Loucy (cell line): ENCODE results near the gene FXYD6.

Experiments
- H2AFZ ChIP-seq: fragments of 200-600 bp; sonication (generic); 2 replicates; pipeline ENCODE4 v1.6.0; 2016; ENCODE audit warnings: antibody characterized with exemption, mild to moderate bottlenecking, low read length, moderate library complexity
- H3F3A ChIP-seq: fragments of 200-600 bp; 2 replicates; pipeline ENCODE4 v1.6.0; 2016; ENCODE audit warnings: antibody characterized with exemption, low read depth, mild to moderate bottlenecking
- H3K27me3 ChIP-seq: fragments of 200-600 bp; sonication (generic); 2 replicates; pipeline ENCODE4 v1.6.1; 2014; ENCODE audit warnings: low read length, mild to moderate bottlenecking; ENCODE audit not compliant: insufficient read depth, poor library complexity, severe bottlenecking
- H3K36me3 ChIP-seq: fragments of 200-600 bp; sonication (generic); 2 replicates; pipeline ENCODE4 v1.6.1; 2016; ENCODE audit warnings: low read length; ENCODE audit not compliant: insufficient read depth
- H3K4me1 ChIP-seq: fragments of 200-600 bp; sonication (generic); 2 replicates; pipeline ENCODE4 v1.5.1; 2014; ENCODE audit warnings: low read length, mild to moderate bottlenecking; ENCODE audit not compliant: insufficient read depth, poor library complexity, severe bottlenecking
- H3K4me2 ChIP-seq: fragments of 200-600 bp; sonication (generic); 2 replicates; pipeline ENCODE4 v1.6.0; 2014; ENCODE audit warnings: antibody characterized with exemption, low read length, low read depth, mild to moderate bottlenecking; ENCODE audit not compliant: poor library complexity, severe bottlenecking
- H3K4me3 ChIP-seq: fragments of 200-600 bp; sonication (generic); 2 replicates; pipeline ENCODE4 v1.5.1; 2014; ENCODE audit warnings: low read length, mild to moderate bottlenecking, mixed read lengths; ENCODE audit not compliant: poor library complexity, severe bottlenecking
- H3K79me2 ChIP-seq: fragments of 200-600 bp; sonication (generic); 2 replicates; pipeline ENCODE4 v1.6.1; 2014; ENCODE audit warnings: low read length; ENCODE audit not compliant: insufficient read depth
- H3K9ac ChIP-seq: fragments of 200-600 bp; sonication (generic); 2 replicates; pipeline ENCODE4 v1.6.0; 2014; ENCODE audit warnings: mild to moderate bottlenecking, low read depth, low read length, moderate library complexity; ENCODE audit not compliant: poor library complexity, severe bottlenecking
- H3K9me2 ChIP-seq: fragments of 200-600 bp; sonication (generic); replicated peaks from 2 replicates; pipeline ENCODE4 v1.6.1; 2016; ENCODE audit warnings: low read depth, low read length, mixed read lengths
- H3K9me3 ChIP-seq: fragments of 200-600 bp; sonication (generic); 2 replicates; pipeline ENCODE4 v1.6.1; 2014; ENCODE audit warnings: mild to moderate bottlenecking, antibody characterized with exemption, low read length, low read depth; ENCODE audit not compliant: insufficient read depth
- H4K20me1 ChIP-seq: fragments of 200-600 bp; sonication (generic); 2 replicates; pipeline ENCODE4 v1.6.0; 2014; ENCODE audit warnings: antibody characterized with exemption, low read length, mild to moderate bottlenecking; ENCODE audit not compliant: insufficient read depth, poor library complexity, severe bottlenecking
- EZH2phosphoT487 ChIP-seq: fragments of 200-600 bp; IDR thresholded peaks from 2 replicates; pipeline ENCODE4 v1.6.1; 2018; ENCODE audit warnings: antibody characterized with exemption, mild to moderate bottlenecking, moderate library complexity, borderline replicate concordance
- TF ChIP-seq, protein P1 (sequence below): fragments of 200-600 bp; sonication (generic); conservative IDR thresholded peaks from 2 replicates; pipeline ENCODE4 v1.5.1; 2014; ENCODE audit warnings: mild to moderate bottlenecking, antibody characterized with exemption, low read length

FXYD6 gene

DNA sequence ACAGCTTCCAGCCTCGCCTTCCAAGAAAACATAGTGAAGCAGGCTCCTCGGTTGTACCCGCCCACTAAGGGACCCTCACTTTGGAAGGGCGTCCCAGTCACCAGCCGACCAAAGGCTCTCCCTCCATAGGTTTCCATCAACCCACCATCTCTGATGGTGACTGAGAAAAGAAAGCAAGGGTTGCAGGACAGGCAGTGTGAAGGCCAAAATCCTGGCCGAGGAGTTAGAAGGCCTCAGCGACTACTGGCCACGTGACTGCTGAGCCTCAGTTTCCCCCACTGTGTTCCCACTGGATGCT, 2.7 kb downstream of the FXYD6 start:
- Histone ChIP-seq H3K9me2 (no peaks in the 10 kb centered on the region), H3K9ac (peak overlapping the region; percentile 2), H3K4me3 (peak overlapping the region; percentile 73), H3K36me3 (no peaks in the 10 kb centered on the region), H3F3A (no peaks in the 10 kb centered on the region), H3K4me1 (peaks cover 45% of the 10 kb centered on the region), H2AFZ (no peak overlapping the region), H4K20me1 (no peaks in the 10 kb centered on the region), H3K9me3 (no peaks in the 10 kb centered on the region), H3K4me2 (peak overlapping the region; percentile 80), H3K27me3 (peaks cover 10% of the 10 kb centered on the region), H3K79me2 (peaks cover 3% of the 10 kb centered on the region; the same call in 1 of the 2 replicates)
- no peak for TF ChIP-seq EZH2phosphoT487
- TF ChIP-seq, protein P1, sequence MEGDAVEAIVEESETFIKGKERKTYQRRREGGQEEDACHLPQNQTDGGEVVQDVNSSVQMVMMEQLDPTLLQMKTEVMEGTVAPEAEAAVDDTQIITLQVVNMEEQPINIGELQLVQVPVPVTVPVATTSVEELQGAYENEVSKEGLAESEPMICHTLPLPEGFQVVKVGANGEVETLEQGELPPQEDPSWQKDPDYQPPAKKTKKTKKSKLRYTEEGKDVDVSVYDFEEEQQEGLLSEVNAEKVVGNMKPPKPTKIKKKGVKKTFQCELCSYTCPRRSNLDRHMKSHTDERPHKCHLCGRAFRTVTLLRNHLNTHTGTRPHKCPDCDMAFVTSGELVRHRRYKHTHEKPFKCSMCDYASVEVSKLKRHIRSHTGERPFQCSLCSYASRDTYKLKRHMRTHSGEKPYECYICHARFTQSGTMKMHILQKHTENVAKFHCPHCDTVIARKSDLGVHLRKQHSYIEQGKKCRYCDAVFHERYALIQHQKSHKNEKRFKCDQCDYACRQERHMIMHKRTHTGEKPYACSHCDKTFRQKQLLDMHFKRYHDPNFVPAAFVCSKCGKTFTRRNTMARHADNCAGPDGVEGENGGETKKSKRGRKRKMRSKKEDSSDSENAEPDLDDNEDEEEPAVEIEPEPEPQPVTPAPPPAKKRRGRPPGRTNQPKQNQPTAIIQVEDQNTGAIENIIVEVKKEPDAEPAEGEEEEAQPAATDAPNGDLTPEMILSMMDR, result no peak

DNA sequence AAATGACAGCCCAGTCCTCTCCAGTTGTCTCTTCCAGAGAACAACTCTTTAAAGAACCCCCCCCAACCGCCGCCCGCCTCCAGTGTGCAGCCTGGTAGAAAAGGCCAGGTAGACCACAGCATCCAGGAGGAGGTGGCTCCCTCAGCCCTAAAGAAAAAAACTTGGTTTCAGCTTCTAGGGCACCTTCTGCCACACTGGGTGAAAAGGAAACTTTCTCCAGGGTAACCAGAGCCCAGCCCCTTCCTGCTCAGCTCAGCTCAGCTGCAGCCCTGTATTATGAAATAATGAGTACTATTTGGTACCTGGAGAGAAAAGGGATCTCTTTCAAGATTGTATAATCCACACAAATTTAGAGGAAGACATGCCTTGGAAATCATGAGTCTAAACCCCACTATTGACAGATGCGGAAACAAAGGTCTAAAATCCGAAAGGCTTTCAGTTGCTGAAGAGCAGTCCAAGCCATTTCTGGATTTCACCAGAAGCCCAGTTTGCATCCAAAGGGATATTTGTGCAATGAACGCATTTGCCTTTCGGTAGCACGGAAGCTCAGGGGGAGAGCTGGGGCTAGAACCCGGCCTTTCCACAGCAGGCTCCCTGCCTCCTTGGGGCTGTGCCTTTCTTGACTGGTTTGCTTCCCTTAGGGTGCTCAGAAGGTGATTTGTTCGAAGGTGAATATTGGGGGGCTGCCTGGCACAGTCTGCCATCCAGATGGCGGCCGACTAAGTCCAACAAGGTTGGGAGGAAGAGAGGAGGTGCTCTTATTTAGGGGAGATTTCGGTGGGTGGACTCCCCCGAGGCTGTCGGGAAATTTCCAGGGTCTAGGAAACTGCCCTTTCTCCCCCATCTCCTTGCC, 3.3 kb downstream of the FXYD6 start:
- peaks cover 3% of the 10 kb centered on the region; the same call in 1 of the 2 replicates for H3K79me2 ChIP-seq
- no peaks in the 10 kb centered on the region for H3K9me2 ChIP-seq
- H4K20me1 ChIP-seq, result no peaks in the 10 kb centered on the region
- peak overlapping the region; percentile 45 for H3K9ac ChIP-seq
- H3F3A ChIP-seq, result no peaks in the 10 kb centered on the region
- H3K36me3 ChIP-seq, result no peaks in the 10 kb centered on the region
- H2AFZ ChIP-seq, result no peak overlapping the region
- H3K27me3 ChIP-seq, result peaks cover 10% of the 10 kb centered on the region
- peak overlapping the region; percentile 80 for H3K4me2 ChIP-seq
- H3K4me3 ChIP-seq, result peak overlapping the region; percentile 22
- no peaks in the 10 kb centered on the region for H3K9me3 ChIP-seq
- TF ChIP-seq, protein P1, result no peak
- no peak for TF ChIP-seq EZH2phosphoT487
- H3K4me1 ChIP-seq, result peaks cover 45% of the 10 kb centered on the region

DNA sequence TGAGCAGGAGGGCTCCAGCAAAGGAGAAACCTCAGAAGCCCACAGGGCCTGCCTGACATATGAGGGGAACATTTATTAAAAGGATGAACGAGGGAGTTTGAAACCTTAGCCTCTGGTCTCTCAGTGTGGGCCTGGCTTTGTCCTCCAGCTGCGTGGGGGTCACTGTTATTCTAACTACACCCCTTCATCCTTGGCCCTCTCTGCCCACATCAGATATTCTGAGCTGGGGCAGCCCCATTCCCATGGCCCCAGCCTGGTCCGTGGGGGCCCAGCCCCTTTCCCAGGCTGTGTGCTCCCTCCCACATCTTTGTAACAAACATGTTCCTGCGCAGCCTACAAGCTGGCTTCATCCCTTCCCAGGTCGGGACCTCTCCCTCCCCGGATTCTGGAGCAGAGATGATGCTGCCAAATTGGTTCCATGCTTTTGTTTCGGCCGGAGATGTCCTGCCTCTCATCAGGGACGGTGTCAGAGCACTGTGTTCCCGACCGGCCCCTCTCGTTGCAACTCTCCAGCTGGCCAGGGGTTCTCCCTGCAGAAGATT, 4.0 kb downstream of the FXYD6 start:
- peaks cover 3% of the 10 kb centered on the region; the same call in 1 of the 2 replicates for H3K79me2 ChIP-seq
- peaks cover 45% of the 10 kb centered on the region for H3K4me1 ChIP-seq
- no peaks in the 10 kb centered on the region for H3F3A ChIP-seq
- no peak overlapping the region for H3K4me3 ChIP-seq
- peak overlapping the region; percentile 45 for H3K9ac ChIP-seq
- no peaks in the 10 kb centered on the region for H3K36me3 ChIP-seq
- no peaks in the 10 kb centered on the region for H4K20me1 ChIP-seq
- H3K4me2 ChIP-seq, result peak overlapping the region; percentile 80
- H3K9me2 ChIP-seq, result no peaks in the 10 kb centered on the region
- TF ChIP-seq EZH2phosphoT487, result no peak
- TF ChIP-seq, protein P1, result no peak
- H3K9me3 ChIP-seq, result no peaks in the 10 kb centered on the region
- peaks cover 10% of the 10 kb centered on the region for H3K27me3 ChIP-seq
- H2AFZ ChIP-seq, result no peak overlapping the region
